Subcutaneous adipose tissue (tissue), 4 donors: ENCODE results near the gene HDAC11. TPM values are rescaled to one million over a fixed set of nuclear protein-coding genes. Genes with fewer than 3 reads are reported as not detected.

Experiments used
- CTCF ChIP-seq: fragments of 450-650 bp; IDR thresholded peaks from one replicate; pipeline ENCODE4 v1.5.1; 2016; ENCODE audit warnings: low read depth, mild to moderate bottlenecking, control low read depth, antibody characterized with exemption, moderate library complexity
- total RNA-seq, 4 donors: library from RNA; depleted of rRNA; stranded (reverse); fragments of >200 nt; gene quantifications; one replicate each; pipeline ENCODE4 v1.1.0, GENCODE V29; 2016

The HDAC11 gene
- total RNA-seq, 4 donors from 2014 or later, result 4.9 to 20.9 (median 10.4) TPM

GRCh38 chr3:13536432-13536831 is 56.3 kb downstream of the HDAC11 start:
- TF ChIP-seq CTCF, result no peak

GRCh38 chr3:13536832-13537231 is 56.7 kb downstream of the HDAC11 start:
- no peak for TF ChIP-seq CTCF

GRCh38 chr3:13537244-13537908 is 57.3 kb downstream of the HDAC11 start:
- TF ChIP-seq CTCF, result no peak

DNA sequence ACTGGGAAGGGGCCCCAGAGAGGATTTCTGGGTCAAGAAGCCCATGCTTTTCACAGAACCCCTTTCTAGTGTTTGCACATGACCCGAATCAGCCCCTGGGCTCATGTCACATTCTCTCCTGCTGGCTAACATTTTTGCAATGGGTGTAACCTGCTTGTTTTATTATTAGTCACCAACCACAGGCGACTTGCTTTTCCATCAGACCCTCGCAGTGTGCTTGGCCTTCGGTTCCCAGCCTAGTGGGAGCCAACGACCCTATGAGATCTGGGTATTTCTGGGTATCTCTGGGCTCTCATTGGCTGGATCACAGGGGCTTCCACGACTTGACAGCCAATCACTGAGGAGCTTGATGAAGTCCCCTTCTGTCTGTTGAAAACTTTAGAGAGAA is 57.8 kb downstream of the HDAC11 start:
- no peak for TF ChIP-seq CTCF

DNA sequence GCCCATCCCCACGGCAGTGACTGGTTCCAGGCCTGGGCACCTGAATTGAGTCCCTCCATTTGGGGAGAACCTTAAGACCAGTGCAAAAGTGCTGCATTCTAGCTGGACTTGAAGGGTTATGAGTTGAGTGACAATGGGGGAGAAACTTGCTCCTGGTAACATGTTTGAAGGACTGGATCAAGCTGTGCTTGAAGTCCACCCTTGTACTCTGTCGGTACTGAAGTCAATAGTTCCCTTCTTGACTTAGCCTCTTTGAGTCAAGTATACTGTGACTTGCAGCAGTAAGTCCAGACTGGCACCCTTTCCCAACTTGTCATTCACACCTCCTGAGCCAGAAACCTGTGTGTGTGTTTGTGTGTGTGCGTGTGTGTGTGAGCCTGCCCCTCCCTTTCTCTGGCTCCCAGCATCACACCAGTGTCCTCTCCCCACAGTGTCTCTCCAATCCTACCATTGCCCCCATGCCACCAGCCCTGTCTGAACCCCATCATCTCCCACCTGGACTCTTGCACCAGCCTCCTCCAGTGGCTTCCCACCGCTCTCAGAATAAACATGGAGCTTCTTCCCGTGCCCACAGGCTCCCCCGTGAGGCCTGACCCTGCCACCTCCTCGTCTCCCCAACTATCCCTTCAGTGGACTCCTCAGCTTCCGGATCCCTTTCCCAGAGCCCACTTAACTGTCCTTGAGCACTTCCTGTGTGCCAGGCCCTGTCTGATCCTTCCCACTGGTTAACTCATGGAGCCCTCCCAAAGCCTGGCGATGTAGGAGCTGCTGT is 58.6 kb downstream of the HDAC11 start:
- TF ChIP-seq CTCF, result no peak

DNA sequence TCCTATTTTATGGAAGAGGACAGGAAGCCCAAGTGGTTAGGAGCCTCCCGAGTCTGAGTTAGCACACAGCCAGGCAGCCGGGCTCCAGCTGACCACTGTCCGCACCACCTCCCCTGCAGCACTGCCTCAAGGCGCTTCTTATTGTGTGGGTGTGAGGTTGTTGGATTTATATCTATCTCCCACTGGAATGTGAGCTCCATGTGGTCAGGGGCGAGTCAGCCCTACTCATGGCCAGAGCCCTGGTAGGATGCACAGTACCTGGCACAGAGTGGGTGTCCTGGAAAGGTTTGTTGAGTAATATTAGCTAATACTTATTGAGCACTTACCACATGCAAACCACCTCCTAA is 59.2 kb downstream of the HDAC11 start:
- no peak for TF ChIP-seq CTCF

- no peak for TF ChIP-seq CTCF
Measured at GRCh38 chr3:13539671-13540070, 59.6 kb downstream of the HDAC11 start.
